Stimulated activated CD8-positive, alpha-beta memory T cell treated with anti-CD3 and anti-CD28 coated beads, Interleukin-4, amount 100 ng/mL, for 48 hours (primary cell): ENCODE measurements around the gene NEK11.

Experiments
- DNase-seq: peaks from one replicate; pipeline ENCODE4 v3.0.0-alpha.2; 2020

NEK11 gene

DNA sequence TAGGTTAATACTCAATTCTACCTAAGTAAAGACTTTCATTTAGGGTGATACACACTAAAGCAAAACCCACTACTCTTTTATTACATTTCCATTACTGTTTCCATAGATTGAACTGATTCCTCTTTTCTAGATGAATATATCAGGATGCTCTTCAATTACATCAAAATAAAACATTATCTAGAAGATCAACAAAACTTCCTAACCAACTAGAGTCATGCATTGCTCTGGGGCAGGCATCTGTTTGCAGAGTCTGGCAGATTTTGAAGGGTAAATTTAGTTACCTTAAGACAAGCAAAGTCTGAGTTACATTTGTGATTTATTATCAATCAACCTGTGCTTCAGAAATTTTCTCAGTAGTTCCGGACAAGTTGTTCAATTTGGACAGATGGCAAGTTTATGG lies 117.1 kb downstream of the NEK11 start:
- no peak for DNase-seq

GRCh38 chr3:131147534-131147933 lies 120.9 kb downstream of the NEK11 start:
- no peak for DNase-seq

- DNase-seq = no peak
Observed at GRCh38 chr3:131158434-131158833, 131.8 kb downstream of the NEK11 start.

GRCh38 chr3:131162516-131162915 lies 135.8 kb downstream of the NEK11 start:
- DNase-seq = no peak

DNA sequence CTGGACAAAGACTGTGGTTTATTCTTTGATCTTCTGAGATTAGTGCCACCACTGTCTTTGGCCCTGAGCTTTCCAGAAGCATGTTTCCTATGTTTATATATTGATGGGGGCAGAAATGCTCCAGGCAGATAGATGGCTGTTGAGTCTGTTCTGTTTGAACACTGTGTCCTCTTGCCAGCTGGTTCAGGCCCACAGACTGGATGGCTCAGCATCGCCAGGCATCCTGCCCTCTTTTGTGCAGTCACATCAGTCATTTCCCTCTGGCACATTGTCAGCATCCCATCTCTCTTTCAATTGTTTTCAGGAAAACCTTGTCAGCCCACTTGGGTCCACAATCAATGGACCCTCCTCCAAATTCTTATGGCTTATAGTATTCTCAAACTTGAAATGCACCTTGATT lies 141.2 kb downstream of the NEK11 start:
- no peak for DNase-seq

DNA sequence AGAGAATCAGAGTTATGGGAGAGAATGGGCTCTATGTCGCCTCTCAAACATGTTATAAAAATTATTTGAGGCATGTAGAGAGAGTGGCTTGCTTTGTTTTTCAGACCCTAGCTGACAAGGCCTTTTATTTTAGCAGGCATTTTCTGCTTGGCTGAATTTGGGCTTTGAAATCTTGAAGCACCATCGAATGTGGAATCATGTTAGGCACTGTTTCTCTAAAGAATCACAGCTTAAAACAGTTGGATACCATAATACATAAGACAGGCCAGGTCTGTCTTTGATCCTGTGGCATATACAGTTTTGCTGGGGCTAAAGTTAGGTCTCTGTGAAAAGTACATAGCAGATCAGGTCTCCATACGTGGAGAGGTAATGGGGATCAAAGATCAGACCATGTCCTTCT lies 142.7 kb downstream of the NEK11 start:
- DNase-seq = no peak

GRCh38 chr3:131172502-131173200 lies 146.0 kb downstream of the NEK11 start:
- DNase-seq = no peak

DNA sequence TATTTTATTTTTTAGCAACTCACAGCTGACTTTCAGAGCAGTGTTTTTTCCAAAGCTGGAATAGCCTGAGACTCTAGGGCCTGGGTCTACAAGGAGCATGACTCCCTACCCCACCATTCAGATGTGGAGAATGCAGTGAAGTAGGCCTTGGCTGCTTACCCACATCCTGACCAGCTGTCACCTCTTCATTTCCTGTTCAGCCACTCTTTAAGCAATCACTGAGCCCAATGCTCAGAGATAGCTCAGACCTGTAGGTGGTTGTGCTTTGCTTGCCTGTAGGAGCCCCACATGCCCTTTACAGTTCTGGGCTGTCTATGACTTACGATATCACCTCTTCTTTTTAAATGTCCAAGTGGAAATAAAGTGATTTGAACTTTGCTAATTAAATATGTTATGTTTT lies 148.1 kb downstream of the NEK11 start:
- peak; percentile 30 for DNase-seq

DNA sequence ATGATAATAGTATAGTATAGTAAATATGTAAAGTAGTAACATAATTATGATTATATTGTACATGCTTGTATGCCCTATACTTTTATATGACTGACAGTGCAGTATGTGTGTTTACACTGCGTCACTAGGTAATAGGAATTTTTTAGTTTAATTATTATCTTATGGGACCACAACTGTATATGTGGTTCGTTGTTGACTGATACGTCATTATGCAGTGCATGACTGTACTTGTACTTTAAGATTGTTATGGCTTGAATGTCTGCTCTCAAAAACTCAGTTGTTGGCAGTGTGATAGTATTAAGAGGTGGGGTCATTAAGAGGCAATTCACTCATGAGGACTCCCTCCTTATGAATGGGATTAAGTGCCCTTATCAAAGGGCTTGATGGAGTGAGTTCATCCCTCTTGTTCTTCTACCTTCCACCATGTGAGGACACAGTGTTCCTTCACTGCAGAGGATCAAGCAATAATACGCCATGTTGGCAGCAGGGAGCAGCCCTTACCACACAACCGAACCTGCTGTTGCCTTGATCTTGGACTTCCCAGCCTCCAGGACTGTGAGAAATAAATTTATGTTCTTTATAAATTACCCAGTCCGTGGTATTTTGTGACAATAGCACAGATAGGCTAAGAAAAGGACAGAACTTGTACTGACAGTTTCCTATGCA lies 152.2 kb downstream of the NEK11 start:
- no peak for DNase-seq

DNA sequence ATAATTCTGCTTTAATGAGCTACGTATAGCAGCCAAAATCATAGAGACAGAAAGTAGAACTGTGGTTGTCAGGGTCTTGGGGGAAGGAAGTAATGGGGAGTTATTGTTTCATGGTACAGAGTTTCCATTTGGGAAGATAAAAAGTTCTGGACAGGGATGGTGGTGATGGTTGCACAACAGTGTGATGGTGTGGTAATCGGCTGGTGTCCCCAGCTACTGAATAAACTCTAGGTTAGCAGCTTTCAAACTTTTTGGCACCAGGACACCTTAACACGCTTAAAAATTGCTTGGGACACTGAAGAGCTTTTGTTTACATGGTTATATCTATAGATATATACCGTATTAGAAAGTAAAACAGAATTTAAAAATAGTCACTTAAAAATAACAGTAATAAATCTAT lies 166.0 kb downstream of the NEK11 start:
- DNase-seq = no peak

- DNase-seq = no peak
Observed at GRCh38 chr3:131193641-131194238, 167.1 kb downstream of the NEK11 start.

GRCh38 chr3:131194816-131195215 lies 168.1 kb downstream of the NEK11 start:
- no peak for DNase-seq

- no peak for DNase-seq
Observed at GRCh38 chr3:131200636-131201199, 174.0 kb downstream of the NEK11 start.

DNA sequence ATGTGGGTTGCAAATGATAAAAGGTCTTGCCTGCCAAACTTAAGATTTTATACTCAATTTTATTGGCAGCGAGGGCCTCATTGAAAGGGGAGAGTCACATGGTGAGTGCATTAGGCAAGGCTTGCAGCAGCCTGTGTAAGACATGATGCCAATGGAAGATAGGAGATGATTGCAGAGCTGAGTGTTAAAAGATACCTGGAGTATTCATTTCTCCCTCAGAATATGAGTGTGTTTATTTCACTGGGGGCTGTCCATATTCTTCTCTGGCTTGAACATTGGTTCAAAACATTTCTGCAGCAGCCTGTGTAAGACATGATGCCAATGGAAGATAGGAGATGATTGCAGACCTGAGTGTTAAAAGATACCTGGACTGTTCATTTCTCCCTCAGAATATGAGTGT lies 189.7 kb downstream of the NEK11 start:
- no peak for DNase-seq

- no peak for DNase-seq
Observed at GRCh38 chr3:131216801-131217200, 190.1 kb downstream of the NEK11 start.

DNA sequence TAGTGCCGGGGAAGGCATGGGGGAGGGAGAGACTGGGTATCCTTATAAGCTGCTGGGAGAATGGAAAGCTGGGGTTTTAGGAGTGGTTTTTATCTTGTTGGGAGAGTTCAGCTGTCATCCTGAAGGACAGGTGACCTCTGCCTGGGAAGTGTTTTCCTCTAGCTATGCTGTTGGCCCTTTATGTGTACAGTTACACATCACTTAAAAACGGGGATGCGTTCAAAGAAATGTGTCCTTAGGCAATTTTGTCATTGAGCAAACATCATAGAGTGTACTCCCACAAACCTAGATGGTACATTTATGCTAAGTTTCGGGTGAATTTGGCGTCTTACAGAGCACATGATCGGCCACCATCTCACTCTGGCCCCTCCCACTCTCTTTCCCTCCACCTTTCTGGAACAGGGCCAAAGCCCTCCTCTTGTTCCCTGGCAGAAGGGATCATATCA lies 190.6 kb downstream of the NEK11 start:
- DNase-seq = no peak

GRCh38 chr3:131218196-131218595 lies 191.5 kb downstream of the NEK11 start:
- DNase-seq = no peak

- DNase-seq = no peak
Observed at GRCh38 chr3:131221731-131222130, 195.1 kb downstream of the NEK11 start.

DNA sequence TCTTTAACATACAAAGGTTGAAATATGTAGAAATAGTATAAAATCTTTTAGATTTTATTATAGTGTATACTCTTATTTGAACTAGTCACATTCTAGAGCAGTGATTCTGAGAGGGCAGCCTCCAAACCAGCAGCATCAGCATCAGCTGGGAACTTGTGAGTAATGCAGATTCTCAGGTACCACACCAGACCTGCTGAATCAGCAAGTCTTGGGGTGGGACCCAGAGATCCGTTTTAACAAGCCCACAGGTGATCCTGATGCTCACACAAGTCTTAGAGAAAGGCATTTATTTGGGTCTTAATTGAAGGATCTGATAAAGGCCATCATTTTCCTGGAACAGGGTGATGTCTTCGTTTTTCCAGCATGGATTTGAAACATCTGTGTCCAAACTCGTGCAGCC lies 195.9 kb downstream of the NEK11 start:
- DNase-seq = no peak

- no peak for DNase-seq
Observed at GRCh38 chr3:131223373-131224289, 197.0 kb downstream of the NEK11 start.

GRCh38 chr3:131224886-131225550 lies 198.3 kb downstream of the NEK11 start:
- DNase-seq = no peak

DNA sequence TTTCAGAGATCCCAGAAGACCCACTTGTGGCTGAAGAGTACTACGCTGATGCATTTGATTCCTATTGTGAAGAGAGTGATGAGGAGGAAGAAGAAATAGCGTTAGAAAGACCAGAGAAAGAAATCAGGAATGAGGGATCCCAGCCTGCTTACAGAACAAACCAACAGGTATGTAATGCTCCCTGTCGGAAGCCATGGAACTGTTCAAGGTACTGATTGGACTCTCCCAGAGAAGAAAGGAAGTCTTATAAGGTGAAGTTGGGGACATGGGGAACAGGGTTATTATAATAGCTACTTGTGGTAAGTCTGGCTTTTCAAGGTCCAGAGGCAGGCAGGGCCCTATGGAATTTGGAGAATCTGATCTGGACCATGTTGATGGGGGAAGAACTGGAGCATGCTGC lies 201.8 kb downstream of the NEK11 start:
- DNase-seq = no peak
